A204.1 (cell line): ENCODE measurements around the gene TGFBRAP1.

Experiments
- FAIRE-seq: peaks from 2 replicates; lab custom pipeline; 2012; peaks lifted over from hg19 to GRCh38; lab: Jason Lieb, UNC

TGFBRAP1 gene

DNA sequence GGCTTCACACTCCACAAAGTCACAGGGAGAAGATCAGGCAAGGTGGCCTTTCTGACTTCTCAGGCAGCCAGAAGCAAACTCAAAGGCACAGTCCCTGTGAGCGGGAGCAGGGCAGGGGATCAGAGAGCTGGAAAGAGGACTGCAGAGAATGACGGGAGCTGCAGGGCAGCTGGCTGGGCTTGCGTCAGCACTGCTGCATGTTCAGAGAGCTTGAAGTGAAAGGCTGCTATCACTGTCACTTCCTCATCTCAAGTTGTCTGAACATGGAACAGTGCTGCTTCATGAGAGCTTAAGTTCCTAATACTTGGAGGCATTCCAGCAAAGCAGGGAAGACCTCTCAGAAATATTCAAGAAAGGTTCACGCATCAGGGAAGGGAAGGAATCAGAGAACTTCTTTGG is 20.4 kb downstream of the TGFBRAP1 start:
- FAIRE-seq = no peak

DNA sequence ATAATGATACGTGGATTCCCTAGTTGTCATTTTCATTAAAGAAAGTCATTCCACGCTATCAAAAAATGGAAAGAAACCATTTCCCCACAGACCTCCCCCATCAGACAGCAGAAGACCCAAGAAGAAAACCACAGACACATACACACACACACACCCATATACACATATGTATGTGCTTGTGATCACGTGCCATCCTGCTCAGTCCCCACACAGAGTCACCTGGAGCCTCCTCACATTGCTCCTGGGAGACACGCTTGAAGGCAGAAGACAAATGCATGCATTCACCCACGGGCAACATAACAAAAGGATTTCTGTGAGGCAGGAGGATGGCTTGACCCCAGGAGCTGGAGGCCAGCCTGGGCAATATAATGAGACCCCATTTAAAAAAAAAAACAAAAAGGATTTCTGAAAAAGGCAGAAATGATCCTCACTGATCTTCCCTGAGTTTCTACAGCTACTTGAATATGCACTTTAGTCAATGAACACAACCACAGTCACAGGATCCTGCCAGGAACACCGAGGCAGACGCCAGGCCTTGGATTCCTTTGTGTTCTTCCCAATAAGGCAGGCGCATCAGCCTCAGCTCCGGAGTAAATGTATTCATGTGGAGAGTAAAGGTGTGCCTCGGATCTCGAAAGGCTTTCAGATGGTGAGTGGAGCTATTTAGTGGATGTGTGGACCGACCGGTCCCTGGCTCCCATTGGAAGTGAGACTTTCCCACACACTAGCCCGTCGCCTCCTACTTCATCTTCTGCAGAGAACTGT is 21.0 kb downstream of the TGFBRAP1 start:
- FAIRE-seq = no peak

DNA sequence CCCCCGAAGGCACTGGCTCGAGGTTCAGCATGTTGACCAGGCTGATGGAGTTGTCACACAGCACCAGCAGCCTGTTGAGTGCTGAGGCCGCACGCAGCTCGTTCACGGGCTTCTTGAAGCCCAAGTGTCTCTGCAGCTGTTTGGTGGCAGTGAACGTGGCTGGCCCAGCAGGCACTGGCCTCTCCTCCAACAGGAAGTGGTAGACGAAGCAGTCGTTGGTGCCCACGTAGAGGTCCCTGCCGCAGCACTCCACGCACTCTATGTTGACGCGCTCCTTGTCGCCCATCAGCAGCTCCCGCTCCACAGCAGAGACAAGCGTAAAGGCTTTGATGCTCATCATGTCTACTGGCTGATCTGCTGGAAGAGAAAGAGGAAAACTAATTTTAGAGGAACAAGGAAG is 21.6 kb downstream of the TGFBRAP1 start:
- FAIRE-seq = no peak

DNA sequence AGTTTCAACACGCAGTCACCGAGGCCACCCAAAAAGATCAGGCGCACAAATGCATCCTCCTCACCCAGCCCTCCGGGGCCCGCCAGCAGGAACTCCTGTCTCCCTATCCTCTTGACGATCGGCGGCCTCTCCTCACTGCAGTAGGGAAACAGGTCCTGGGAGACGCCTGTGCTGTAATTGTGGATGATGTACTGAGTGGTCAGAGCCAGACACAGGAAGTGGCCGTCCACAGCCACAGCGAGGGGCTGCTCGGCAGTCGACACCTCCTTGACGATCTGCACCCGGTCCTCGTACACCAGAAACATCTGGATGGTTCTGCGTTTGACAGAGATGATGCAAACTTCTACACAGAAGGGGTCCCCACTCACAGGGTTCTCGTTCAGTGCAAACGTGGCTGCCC is 22.0 kb downstream of the TGFBRAP1 start:
- FAIRE-seq = no peak

DNA sequence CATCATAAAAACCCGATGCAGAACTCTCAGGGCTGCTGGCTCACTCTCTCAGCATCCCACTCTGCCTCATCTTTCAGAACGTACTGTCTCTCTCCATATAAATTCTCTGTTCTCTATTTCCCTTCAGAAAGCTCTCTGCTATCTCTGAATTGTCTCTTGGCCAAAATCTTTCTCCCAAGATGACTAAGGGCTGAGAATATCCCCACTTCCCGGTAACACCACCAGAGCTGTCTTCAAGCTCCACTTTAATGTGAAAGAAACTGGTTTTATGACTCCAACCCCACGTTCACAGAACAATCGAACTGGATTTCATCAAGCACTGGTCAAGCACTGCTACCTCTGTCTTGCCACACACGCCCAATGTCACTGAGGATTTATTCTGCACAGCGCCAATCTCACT is 22.4 kb downstream of the TGFBRAP1 start:
- FAIRE-seq = no peak

DNA sequence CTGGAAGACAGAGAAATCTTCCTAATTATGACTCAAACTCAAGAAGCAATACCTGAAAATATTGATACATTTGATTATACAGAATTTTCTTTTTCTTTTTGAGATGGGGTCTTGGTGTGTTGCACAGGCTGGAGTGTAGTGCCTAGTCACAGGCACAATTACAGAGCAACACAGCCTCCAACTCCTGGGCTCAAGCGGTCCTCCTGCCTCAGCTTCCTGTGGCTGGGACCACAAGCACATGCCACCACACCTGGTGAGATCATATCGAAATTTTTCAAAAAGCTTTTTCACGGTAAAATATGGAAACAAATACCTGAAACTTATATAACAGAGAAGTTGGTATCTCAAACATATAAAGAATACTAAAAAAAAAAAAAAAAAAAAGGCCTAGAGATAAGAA is 27.9 kb downstream of the TGFBRAP1 start:
- no peak for FAIRE-seq

DNA sequence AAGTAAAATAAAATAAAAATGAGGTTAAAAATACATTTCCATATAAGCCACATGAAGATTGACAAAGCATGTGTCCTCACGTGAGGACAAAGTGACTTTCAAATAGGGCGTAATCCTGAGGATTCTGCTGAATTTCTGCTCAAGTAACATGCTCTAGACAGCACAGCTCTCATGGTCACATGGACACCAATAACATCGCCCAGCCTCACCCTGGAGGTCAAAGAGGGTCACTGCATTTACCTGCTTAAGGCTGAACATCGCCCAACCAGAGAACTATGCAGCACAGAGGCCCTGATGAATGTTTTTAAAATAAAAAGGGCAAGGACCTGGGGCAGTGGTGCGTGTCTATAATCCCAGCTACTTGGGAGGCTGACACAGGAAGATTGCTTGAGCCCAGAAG is 30.2 kb downstream of the TGFBRAP1 start:
- FAIRE-seq = no peak

DNA sequence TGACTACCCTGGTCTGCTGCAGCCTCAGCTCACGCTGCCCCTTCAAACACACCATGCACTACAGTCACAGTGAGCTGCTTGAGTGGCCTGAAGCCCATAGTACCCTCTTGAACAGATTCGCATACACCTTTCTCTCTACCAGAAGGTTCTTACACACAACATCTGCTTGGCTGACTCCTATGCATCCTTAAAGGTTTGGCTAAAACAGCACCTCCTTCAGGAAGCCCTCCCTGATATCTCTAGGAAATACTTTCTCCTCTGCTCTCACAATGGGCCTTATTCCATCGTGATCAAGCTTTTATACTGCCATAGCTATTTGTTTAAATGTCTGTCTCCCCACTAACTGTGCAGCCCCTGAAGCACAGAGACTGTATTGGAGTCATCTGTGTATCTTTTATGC is 31.5 kb downstream of the TGFBRAP1 start:
- no peak for FAIRE-seq

DNA sequence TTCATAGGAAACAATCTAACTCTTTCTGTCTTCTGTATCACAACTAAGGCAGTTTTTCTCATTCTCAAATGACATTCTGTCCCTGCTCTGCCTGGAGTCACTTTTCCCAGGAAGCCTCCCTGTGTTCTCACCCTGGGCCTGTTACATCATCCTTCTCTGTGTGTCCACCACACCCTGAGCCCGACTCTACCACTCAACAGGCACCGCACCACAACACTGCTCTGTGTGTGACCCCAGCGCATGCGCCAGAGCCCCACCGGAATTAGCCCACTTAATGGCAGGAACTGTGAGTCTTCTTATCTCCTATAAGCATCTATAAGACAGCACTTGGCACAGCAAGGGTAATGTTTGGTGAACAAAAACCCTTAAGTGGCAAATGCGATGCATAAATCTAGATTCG is 32.3 kb downstream of the TGFBRAP1 start:
- FAIRE-seq = no peak

DNA sequence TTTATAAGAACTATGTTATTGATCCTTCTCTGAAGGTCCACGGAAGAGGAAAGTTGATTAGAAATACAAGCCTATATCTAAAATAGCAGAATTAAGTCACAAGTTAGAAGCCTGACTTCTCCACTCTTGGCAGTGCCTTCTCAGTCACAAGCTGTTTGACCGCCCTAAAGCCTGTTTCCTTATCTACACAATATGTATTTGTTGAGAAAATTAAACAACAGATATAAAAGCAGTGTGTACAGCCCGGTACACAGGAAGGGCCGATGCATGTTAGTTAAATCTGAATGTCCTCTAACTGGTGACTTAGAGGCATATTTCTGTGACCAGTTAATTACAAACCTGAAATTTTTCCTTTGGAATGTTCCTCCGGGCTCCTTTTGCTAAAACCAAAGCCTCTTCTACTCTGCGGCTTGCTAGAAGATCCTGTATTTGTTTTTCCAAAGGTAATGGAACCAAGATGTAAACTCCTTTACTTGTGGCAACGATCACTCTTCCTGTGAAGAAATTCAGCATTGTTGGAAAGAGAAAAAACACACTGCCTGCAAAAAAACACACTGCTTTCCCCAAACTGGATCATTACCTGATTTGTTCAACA is 33.4 kb downstream of the TGFBRAP1 start:
- FAIRE-seq = no peak

DNA sequence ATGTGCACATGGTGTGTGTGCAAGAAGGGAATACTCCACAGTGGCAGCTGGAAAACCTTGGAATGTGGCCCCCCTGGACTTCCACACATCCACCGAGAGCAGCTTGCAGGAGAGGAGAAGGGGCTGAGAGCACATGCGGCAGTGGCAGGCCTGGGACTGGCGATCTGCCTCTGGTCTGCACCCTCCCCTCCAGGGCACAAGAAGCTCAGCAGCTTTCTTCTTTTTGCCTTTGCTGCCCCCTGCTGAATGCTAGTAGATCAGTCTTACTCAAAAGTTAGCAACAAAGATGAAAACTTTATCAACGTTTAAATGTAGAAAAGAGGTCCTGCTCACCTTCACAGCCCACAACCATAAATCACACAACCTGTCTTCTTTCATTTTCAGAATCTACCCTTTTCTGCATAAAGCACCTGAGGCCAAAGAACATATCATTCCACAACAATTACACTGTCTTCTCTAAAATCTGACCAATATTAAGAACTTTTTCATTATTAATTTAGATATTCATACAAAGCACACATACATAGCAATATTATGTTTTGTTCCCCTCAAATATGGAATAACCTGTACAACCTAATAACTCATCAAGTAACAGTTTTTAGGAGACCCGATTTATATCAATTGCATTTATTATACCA is 34.6 kb downstream of the TGFBRAP1 start:
- no peak for FAIRE-seq

DNA sequence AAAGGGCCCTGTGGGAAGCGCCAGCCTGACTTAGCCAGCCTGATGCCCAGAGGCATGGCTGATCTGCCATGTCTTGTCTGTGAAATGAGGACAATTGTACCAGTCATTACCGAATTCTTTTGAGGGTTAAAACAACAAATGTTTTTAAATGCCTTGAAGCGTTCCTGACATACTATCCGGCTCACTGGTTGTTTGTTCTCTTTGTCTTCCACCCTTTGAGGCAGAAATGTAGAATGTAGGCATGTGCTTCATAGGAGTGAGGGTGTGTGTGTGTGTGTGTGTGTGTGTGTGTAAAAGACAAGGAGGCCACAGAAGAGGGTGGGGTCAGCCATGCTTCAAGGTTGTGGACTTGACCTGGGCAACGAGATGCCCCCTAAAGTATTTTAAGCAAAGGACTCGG is 35.5 kb downstream of the TGFBRAP1 start:
- FAIRE-seq = no peak

DNA sequence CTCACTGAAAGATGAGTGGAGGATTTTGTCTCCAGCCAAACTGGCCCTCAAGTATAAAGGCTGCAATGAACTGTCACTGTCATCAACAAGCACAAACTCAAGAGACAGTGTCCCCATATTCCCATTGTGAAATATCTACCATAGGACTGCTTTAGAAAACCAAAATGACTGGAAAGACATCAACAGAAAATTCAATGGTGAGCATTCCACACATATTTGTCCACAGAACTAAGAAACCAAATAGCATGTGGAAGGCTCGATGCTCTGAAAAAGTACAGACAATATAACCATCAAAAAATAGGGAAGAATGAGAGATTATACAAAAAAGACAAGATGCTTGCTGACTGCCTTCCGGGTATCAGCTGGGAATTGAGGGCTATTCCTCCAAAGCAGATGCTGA is 37.6 kb downstream of the TGFBRAP1 start:
- FAIRE-seq = no peak

DNA sequence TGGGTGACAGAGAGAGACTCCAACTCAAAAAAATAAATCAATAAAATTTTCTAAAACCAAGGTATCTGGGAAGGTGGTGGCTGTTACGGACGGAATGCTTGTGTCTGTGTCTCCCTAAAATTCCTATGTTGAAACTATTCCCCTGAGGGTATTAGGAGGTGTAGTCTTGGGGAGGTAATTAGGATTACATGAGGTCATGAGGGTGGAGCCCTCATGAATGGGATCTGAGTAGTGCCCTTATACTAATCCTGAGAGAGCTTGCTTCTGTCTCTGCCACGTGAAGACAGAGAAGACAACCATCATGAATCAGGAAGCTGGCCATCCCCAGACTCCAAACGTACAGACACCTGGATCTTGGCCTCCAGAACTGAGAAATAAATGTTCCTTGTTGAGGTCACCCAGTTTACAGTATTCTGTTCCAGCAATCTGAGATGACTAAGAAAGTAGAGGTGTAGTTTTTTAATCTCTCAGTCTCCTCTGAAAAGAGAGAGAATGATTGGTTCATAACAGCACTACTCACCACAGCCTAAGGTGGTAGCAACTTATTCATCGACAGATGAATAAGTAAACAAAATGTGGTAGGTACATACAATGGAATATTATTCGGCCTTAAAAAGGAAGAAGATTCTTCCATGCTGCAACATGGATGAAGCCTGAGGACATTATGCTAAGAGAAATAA is 38.4 kb downstream of the TGFBRAP1 start:
- no peak for FAIRE-seq

DNA sequence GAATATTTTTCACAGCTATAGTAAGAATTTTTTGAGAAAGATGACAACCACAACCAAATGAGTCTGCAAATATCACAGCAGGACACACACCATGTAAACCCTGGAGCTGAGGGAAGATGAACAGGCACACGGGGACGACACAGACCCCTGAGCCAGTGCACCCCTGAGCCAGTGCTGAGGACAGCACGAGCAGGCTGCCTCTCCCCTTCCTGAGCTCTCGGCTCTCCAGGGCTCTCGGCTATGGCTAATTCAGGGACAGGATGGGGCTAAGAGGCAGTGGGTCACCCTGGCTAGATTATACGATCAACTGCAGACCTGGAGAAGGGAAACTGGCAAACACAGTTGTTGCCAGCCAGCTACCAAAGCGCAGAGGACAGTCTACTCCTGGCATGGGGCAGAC is 41.4 kb downstream of the TGFBRAP1 start:
- no peak for FAIRE-seq

DNA sequence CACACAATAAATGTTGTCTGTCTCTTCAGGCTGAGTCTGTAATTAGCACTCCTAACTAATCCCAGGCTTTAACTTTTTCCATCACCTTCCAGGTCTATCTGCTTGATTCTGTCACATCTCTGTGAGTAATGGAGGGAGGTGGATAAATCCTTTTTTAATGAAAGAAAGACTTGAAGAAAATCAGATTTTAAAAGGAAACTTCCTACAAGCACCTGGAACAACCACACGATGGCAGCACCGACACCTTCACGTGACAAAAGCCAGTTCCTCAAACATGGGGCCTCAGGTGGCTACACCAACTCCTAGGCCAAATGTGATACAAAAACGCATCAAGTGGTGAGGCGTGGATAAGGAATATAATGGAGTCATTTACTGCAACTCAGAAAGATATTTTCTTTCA is 41.8 kb downstream of the TGFBRAP1 start:
- no peak for FAIRE-seq

DNA sequence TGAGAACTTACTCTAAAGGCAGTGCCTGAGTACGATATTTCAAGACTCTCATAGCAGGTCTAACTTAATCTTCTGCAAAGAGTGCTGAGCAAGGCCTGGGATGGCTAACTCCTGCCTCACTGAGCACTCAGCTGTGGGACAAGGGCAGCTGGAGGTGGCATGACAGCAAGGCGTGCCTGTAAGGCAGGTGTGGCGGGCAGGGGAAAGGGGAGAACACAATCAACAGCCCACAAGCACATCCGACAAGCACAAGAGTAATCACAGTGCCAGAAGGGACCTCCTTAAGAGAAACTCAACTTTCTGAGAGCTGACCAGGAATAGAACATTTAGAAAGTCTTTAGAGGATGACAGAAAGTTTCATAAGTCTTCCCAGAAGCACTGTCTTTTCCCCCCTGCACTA is 46.0 kb downstream of the TGFBRAP1 start:
- no peak for FAIRE-seq

DNA sequence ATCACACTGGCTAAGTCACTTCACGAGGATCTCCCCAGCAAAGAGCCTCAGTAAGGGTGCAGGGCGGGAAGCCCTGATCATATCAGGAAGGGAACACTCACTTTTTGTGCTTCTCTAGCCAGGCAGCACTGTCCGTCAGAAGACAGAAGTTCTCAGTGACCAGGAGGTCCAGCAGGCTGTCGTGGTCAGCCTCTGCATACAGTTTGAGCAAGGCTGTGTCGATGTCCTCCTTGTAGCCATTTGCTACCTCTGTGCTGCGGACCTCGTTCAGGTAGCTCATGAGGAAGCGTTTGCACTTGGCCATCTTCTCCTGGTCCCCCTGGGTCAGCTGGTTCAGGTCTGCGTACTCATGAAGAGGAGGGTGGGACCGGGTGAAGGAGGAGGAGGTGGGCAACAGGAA is 49.3 kb downstream of the TGFBRAP1 start:
- no peak for FAIRE-seq

DNA sequence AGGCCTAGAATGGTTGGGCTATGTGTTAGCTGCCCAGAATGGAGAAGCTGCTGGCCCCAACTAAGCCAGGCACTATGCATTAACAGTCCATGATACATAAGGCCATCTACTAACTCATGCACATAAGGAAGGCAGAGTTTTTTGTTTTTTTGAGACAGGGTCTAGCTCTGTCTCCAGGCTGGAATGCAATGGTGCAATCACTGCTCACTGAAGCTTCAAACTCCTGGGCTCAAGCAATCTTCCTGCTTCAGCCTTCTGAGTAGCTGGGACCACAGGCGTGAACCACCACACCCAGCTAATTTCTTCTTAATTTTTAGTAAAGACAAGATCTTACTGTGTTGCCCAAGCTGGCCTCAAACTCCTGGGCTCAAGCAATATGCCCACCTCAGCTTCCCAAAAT is 50.4 kb downstream of the TGFBRAP1 start:
- no peak for FAIRE-seq

DNA sequence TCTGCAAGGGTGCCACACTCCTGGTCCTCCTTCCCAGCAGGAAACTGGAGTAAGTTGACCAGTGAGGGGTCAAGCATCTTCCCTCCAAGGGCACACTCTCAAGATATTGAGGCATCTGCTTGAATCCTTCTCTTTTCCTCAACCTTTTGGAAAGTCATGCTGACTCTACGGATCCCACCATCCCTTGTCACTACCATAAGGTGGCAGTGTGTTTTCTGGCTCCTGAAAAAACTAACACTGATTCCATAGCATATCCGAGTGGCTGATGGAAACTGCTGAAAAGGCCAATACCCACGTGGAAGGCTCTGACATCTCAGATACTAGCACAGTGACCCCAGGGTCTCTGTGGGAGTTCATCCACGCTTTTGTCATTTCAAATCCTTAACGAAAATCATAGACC is 50.9 kb downstream of the TGFBRAP1 start:
- no peak for FAIRE-seq

DNA sequence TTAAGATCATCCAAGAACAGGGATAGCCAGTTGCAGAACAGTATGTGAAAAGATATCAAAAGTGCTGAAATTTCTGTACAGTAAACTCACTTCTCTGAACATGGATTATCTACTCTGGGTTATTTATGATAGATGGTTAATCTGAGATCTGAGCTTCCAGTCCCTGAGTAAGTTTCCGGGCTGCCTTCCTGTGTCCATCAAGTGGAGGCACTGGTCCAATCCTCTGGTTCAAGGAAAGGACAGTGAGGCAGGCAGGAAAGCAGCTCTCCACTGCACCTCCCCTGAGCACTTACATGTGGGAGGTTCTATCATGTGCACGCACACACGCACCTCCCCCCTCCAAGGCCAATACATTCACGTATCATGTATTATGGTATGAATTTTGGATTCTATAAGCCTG is 55.5 kb downstream of the TGFBRAP1 start:
- no peak for FAIRE-seq

DNA sequence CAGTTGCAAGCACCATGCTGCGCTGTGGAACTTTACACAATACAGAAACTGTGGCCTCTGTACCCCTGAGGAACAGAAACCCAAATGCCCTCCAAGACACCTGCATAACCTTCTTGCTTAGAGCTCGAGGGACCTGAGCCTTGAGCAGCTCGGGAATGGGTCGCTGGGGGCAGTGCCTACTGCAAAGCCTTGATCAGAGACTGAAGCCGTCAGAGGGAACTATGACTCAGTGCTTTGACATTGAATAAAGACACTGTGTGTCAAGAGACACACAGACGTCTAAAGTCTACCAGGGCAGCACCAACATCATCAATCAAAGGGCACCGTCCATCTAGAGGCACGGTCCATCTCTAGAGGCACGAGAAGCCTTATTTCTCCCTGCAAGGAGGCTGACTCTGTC is 57.4 kb downstream of the TGFBRAP1 start:
- no peak for FAIRE-seq

DNA sequence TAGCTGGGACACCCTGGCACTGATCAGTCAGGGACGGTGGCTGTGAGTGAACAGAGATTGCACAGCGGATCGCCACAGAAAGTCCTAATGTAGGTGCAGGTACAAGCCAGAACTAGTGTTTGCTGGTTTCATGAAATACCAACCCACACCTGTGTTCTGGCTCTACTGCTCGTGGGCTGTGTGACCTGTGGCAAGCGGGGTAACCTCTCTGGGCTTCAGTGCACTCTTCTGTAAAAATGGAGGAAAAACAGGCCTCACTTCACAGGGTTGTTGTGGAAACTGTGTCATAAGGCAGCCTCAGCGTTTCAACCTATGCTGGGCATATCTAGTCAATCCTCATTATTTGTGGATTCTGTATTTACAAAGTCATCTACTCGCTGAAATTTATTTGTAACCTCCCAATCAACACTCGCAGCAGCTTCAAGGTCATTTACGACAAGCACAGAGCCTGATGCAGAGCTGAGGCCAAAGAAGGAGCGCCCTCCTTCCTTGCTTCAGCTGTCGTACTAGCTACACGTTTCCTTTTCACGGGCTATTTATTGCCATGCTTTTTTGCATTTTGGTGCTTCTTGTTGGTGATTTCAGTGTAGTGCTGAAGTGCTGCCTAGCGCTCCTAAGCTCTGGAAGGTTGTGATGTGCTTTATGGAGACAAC is 58.0 kb downstream of the TGFBRAP1 start:
- no peak for FAIRE-seq
